HG03457 (cell line): ENCODE results near the gene C2CD4D.
"Not testable (repeated sequence)": the region's sequence is repeated elsewhere in the genome, so short reads cannot be mapped to it uniquely, and the experiment has no call there.

Source experiments
- ATAC-seq: cut with Tn5 transposase; IDR thresholded peaks from one replicate; pipeline ENCODE4 v1.9.1; 2021; ENCODE audit warnings: moderate number of reproducible peaks; ENCODE audit not compliant: unreplicated experiment

C2CD4D gene

GRCh38 chr1:151858886-151859665 is 19.5 kb upstream of the C2CD4D start:
- no peak for ATAC-seq

GRCh38 chr1:151858030-151858746 is 18.6 kb upstream of the C2CD4D start:
- no peak for ATAC-seq

- no peak for ATAC-seq
Observed at GRCh38 chr1:151855933-151856332, 16.3 kb upstream of the C2CD4D start.

GRCh38 chr1:151855516-151855915 is 15.9 kb upstream of the C2CD4D start:
- not testable (repeated sequence) for ATAC-seq

- no peak for ATAC-seq
Observed at GRCh38 chr1:151854658-151855057, 15.0 kb upstream of the C2CD4D start.

GRCh38 chr1:151853411-151853943 is 13.9 kb upstream of the C2CD4D start, which contains the start of gene THEM5:
Gene THEM5, minus strand, starts transcription at chr1:151853712. Its CDS starts 147 bp downstream, at chr1:151853565.
- ATAC-seq = no peak

GRCh38 chr1:151852733-151853132 is 13.1 kb upstream of the C2CD4D start:
- no peak for ATAC-seq

GRCh38 chr1:151851886-151852285 is 12.3 kb upstream of the C2CD4D start:
- ATAC-seq = no peak

- ATAC-seq = no peak
Observed at GRCh38 chr1:151849871-151850270, 10.3 kb upstream of the C2CD4D start.

GRCh38 chr1:151849126-151849525 is 9.5 kb upstream of the C2CD4D start:
- no peak for ATAC-seq

GRCh38 chr1:151847867-151848596 is 8.4 kb upstream of the C2CD4D start:
- no peak for ATAC-seq

- no peak for ATAC-seq
Observed at GRCh38 chr1:151846686-151847237, 7.1 kb upstream of the C2CD4D start.

GRCh38 chr1:151846062-151846568 is 6.5 kb upstream of the C2CD4D start:
- ATAC-seq = no peak

- ATAC-seq = no peak
Observed at GRCh38 chr1:151843398-151843797, 3.8 kb upstream of the C2CD4D start.

- ATAC-seq = no peak
Observed at GRCh38 chr1:151841141-151841540, 1.5 kb upstream of the C2CD4D start.

- ATAC-seq = no peak
Observed at GRCh38 chr1:151840421-151840820, 801 bp upstream of the C2CD4D start.

- no peak for ATAC-seq
Observed at GRCh38 chr1:151839082-151839412, 573 bp downstream of the C2CD4D start.

GRCh38 chr1:151838222-151839081 is 1.2 kb downstream of the C2CD4D start:
- ATAC-seq = no peak

GRCh38 chr1:151837884-151838221 is 1.8 kb downstream of the C2CD4D start:
- ATAC-seq = no peak

- ATAC-seq = no peak
Observed at GRCh38 chr1:151837197-151837596, 2.4 kb downstream of the C2CD4D start.
